ENCODE results near the gene KCNA1. TPM values are rescaled to one million over a fixed set of nuclear protein-coding genes. Genes with fewer than 3 reads are reported as not detected.
A peak's percentile ranks its signal among the peaks of the same experiment; 100 is the strongest.

Gene KCNA1
- 1 to 10 TPM in 1 of 3 donors, under 1 TPM in 1, not detected in 1; 0.05 to 6.7 TPM for total RNA-seq
- long read RNA-seq, donor 1, partial matches to known transcripts = 0 of 3 reads
- long read RNA-seq, donor 1, other reads (novel, unspliced or antisense) = 3 of 3 reads
- long read RNA-seq, donor 2 = 0 reads

DNA sequence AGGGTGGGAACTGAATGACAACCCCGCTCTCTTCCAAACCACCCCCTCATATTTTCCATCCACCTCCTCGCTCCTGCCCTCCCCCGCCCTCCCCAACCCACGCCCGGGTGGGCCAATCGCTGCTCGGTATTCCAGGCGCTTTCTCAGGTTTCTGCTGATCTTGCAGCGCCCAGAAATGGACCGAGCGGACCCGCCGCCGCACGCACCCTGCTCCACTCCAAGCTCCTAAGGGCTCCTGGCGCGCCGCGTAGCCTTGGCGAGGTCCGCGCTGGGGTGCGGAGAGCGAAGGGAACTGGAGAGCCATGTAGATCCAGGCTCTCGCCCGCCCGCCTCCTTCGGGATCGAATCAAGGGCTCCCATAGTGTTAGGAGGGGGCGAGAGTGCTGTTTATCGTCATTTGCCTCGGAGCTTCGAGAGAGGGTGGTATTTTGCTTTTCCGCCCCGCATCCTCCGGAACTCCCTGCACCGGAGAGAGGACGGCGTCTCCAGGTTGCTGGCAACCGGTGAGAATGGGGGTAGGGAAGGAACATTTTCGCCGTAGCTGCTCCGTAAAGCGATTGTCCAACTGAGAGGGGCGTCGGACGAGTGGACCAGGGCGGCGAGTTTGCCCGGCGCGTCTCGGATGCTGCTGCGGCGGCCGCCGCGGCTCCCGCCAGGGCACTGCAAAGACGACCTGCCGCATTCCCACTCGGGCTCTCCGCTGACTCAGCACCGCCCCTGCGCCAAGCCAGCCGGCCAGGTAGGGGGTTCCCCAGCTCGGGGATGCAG is at the start of gene KCNA1:
Gene KCNA1 (plus strand): TSS at position 172 of the 768 bp plus-strand sequence. CDS start 1,474 bp downstream, outside the sequence.
- TF ChIP-seq, protein P1, sequence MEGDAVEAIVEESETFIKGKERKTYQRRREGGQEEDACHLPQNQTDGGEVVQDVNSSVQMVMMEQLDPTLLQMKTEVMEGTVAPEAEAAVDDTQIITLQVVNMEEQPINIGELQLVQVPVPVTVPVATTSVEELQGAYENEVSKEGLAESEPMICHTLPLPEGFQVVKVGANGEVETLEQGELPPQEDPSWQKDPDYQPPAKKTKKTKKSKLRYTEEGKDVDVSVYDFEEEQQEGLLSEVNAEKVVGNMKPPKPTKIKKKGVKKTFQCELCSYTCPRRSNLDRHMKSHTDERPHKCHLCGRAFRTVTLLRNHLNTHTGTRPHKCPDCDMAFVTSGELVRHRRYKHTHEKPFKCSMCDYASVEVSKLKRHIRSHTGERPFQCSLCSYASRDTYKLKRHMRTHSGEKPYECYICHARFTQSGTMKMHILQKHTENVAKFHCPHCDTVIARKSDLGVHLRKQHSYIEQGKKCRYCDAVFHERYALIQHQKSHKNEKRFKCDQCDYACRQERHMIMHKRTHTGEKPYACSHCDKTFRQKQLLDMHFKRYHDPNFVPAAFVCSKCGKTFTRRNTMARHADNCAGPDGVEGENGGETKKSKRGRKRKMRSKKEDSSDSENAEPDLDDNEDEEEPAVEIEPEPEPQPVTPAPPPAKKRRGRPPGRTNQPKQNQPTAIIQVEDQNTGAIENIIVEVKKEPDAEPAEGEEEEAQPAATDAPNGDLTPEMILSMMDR (IDR thresholded peaks at IDR 0.05) = no peak
- Histone ChIP-seq H3K4me1 (ENCODE audit: low read depth) (peaks cover 3% of the 10 kb centered on the region), H3K9me3 (no peaks in the 10 kb centered on the region), H3K4me3 (no peak within 1 kb of the TSS), H3K36me3 (ENCODE audit: low read depth) (no peaks in the 10 kb centered on the region)
- ATAC-seq (no peak), DNase-seq (peak in 2 of 3 donors; percentile 26 to 39)
- intact Hi-C loops (cut with DNase I, micrococcal nuclease) = no loop called here

DNA sequence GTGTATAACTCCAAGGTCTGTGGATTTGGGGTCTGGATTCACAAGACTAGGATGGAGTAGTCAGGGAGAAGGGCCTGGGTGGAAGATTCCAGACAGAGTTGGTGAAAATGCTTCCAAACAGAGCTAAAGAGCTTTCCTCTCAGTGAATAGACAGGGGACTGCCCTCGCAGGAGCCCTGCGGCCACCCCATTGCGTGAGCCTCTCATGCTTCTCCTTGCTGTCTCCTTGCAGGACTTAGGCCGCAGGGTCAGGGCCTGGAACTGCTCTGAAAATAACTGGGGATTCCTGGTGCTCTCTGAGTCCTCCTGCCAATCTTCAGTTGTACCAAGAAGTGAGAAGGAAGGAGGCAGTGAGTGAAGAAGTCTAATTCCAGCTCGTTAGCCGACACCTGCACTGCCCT is 49.0 kb upstream of the KCNA1 start:
- ATAC-seq (no peak), DNase-seq (no peak)
- intact Hi-C loops (cut with DNase I, micrococcal nuclease) = no loop called here
- Histone ChIP-seq H3K4me3 (no peak overlapping the region), H3K36me3 (ENCODE audit: low read depth) (no peaks in the 10 kb centered on the region), H3K4me1 (ENCODE audit: low read depth) (peaks cover 6% of the 10 kb centered on the region), H3K9me3 (no peaks in the 10 kb centered on the region)
- TF ChIP-seq, protein P1 (IDR thresholded peaks at IDR 0.05) = no peak

DNA sequence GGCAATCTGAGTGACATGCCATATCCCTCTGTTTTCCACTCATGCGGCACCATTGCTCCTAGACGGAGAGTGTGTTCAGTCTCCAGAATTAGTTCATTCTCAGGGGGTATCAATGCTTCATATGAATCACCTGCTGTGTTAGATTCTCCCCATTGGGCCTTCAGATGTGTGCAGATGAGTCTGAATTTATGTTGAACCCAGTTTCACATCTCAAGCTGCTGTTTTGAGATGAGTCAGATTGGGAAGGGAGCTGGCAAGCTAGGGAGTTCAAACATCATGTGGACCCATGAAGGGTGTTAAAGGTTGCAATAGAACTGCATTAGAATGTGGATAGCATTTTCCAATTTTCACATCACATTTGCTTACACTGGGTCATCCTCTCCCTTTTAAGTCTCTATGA is 46.9 kb upstream of the KCNA1 start:
- no peak for DNase-seq
- no peak for ATAC-seq

DNA sequence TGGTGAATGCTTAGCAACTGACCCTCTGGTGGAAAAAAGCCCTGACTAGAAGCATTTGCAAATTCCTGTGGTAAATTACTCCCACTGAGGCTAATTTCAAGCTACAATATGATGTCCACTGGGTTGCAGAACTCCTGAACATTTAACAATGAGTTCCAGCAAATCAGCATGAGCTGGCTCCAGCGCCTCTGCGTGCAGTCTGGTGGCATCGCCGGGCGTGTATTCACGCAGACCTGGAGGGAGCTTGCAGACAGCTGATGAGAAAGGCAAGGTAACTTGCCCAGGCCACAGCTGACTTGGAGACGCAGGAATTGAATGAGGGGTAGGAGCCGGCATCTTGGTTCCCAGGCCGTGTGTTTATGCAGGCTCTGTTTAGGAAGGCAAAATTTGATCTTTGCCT is 45.1 kb upstream of the KCNA1 start:
- no peaks in the 10 kb centered on the region for H3K9me3 ChIP-seq
- H3K4me1 ChIP-seq (ENCODE audit: low read depth) = no peaks in the 10 kb centered on the region
- H3K36me3 ChIP-seq (ENCODE audit: low read depth) = no peaks in the 10 kb centered on the region
- TF ChIP-seq, protein P1 (IDR thresholded peaks at IDR 0.05) = no peak
- no peak for ATAC-seq
- intact Hi-C loops (cut with DNase I, micrococcal nuclease) = no loop called here
- no peak overlapping the region for H3K4me3 ChIP-seq
- no peak for DNase-seq

More for the DNA sequence above, 46.9 kb upstream of the KCNA1 start:
- no peaks in the 10 kb centered on the region for H3K9me3 ChIP-seq
- intact Hi-C loops (cut with DNase I, micrococcal nuclease) = no loop called here
- no peaks in the 10 kb centered on the region for H3K36me3 ChIP-seq (ENCODE audit: low read depth)
- peaks cover 4% of the 10 kb centered on the region for H3K4me1 ChIP-seq (ENCODE audit: low read depth)
- TF ChIP-seq, protein P1 (IDR thresholded peaks at IDR 0.05) = no peak
- no peak overlapping the region for H3K4me3 ChIP-seq

DNA sequence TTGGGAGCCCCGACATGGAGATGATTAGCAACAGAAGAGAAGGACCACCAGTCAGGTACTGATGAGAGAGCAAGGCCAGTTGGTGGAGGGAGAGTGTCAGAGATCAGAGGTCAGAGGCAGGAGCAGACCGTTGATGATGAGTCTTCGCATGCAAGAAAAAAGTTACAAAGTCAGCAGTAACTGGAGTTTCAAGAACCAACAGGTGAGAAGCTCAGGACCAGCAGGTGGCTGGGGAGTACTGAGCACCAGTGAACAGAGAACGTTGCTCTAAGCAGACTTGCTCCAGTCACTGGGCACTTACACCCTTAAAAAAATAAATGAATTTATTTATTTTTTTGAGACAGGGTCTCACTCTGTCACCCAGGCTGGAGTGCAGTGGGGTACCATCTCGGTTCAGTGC is 44.5 kb upstream of the KCNA1 start:
- Histone ChIP-seq H3K4me3 (no peak overlapping the region), H3K4me1 (ENCODE audit: low read depth) (no peaks in the 10 kb centered on the region), H3K36me3 (ENCODE audit: low read depth) (no peaks in the 10 kb centered on the region), H3K9me3 (no peaks in the 10 kb centered on the region)
- DNase-seq (no peak), ATAC-seq (no peak)
- intact Hi-C loops (cut with DNase I, micrococcal nuclease) = no loop called here
- TF ChIP-seq, protein P1 (IDR thresholded peaks at IDR 0.05) = no peak

Data from mucosa of descending colon (tissue), 3 donors.